ENCODE measurements around the gene U2SURP.

- TF ChIP-seq POLR2A (IDR thresholded peaks at IDR 0.05) (no peak), CTCF (IDR thresholded peaks at IDR 0.05) (no peak)
These were observed 41.0 kb upstream of the U2SURP start for GRCh38 chr3:142960322-142960850.

All from Peyer's patch (tissue), 4 donors.